Mucosa of descending colon (tissue), 3 donors: ENCODE data around the gene ITGB2. TPM values are rescaled to one million over a fixed set of nuclear protein-coding genes. Genes with fewer than 3 reads are reported as not detected.

ENCODE experiments used
- ATAC-seq: fragments of 200-7000 bp; cut with Tn5 transposase; one replicate; pipeline ENCODE4 v1.9.1; 2020; ENCODE audit warnings: mild to moderate bottlenecking, moderate library complexity
- DNase-seq, 3 donors: peaks; one replicate each; pipeline ENCODE4 v3.0.0-alpha.2; 2020
- H3K36me3 ChIP-seq: fragments of 200-600 bp; one replicate; pipeline ENCODE4 v1.8.0; 2021; ENCODE audit warnings: low read depth, mild to moderate bottlenecking
- H3K4me1 ChIP-seq: fragments of 200-600 bp; one replicate; pipeline ENCODE4 v1.8.0; 2021; ENCODE audit warnings: low read depth, mild to moderate bottlenecking
- H3K4me3 ChIP-seq: fragments of 200-600 bp; one replicate; pipeline ENCODE4 v1.8.0; 2021; ENCODE audit warnings: mild to moderate bottlenecking
- H3K9me3 ChIP-seq: fragments of 200-600 bp; one replicate; pipeline ENCODE4 v1.8.0; 2021; ENCODE audit warnings: mild to moderate bottlenecking
- intact Hi-C, 2 donors: fragments of 100-400 bp; cut with DNase I in 1 of 2; cut with micrococcal nuclease in 1 of 2; formaldehyde crosslinking; loops; one replicate each; pipeline versions ENCODE4 v1.11.0 to v1.11.1; 2022; cut with DNase I, micrococcal nuclease
- total RNA-seq, 3 donors: library from RNA; stranded (reverse); fragmentation: NEBNext Ultra II Directional in 2 of 3; extraction: Animal tissue kit (Norgen Biotek cat#: 25700) in 2 of 3; gene quantifications; one replicate each; pipeline versions ENCODE4 v1.2.1 to v1.2.4, GENCODE V29; 2021 to 2023
- TF ChIP-seq, protein P1 (sequence below): fragments of 200-600 bp; IDR thresholded peaks from one replicate; pipeline ENCODE4 v1.8.0; 2022; ENCODE audit warnings: antibody characterized with exemption, mild to moderate bottlenecking
- donor health status: DM: no; HTN: no; CAD: no; lungs with moderate emphysema.
- donor health status: DM: no; HTN: no; CAD: no.
- donor health status: DM: no; HTN: yes; CAD: no.

The ITGB2 gene
- total RNA-seq, 3 donors from 2014 or later: 10.8 to 52.3 (median 51.1) TPM

DNA sequence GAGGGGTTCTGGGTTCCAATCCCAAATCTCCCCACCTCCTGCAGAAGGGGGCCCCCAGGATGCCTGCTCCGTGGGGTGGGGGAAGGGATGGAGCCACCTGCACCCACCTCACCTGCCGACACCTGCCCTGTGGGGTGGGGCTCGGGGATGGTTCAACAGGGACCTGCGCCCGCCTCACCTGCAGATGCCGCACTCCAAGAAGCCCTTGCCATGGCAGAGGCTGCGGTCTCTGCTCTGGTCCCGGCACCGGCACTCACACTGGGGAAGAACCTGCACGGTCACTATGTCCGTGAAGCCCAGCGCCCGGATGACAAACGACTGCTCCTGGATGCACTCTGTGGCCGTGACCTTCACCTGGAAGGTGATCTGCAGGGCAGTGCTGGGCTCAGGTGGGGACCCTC lies 29.1 kb downstream of the ITGB2 start:
- no peak for DNase-seq
- Histone ChIP-seq H3K4me3 (no peak overlapping the region), H3K4me1 (no peaks in the 10 kb centered on the region), H3K9me3 (no peaks in the 10 kb centered on the region), H3K36me3 (no peaks in the 10 kb centered on the region)
- intact Hi-C loops: loop anchor here in 1 of 2 donors (5.0 kb wide), 1 partner anchor 41 kb away; no protein-coding TSS in a partner anchor
- TF ChIP-seq, protein P1, sequence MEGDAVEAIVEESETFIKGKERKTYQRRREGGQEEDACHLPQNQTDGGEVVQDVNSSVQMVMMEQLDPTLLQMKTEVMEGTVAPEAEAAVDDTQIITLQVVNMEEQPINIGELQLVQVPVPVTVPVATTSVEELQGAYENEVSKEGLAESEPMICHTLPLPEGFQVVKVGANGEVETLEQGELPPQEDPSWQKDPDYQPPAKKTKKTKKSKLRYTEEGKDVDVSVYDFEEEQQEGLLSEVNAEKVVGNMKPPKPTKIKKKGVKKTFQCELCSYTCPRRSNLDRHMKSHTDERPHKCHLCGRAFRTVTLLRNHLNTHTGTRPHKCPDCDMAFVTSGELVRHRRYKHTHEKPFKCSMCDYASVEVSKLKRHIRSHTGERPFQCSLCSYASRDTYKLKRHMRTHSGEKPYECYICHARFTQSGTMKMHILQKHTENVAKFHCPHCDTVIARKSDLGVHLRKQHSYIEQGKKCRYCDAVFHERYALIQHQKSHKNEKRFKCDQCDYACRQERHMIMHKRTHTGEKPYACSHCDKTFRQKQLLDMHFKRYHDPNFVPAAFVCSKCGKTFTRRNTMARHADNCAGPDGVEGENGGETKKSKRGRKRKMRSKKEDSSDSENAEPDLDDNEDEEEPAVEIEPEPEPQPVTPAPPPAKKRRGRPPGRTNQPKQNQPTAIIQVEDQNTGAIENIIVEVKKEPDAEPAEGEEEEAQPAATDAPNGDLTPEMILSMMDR: no peak
- ATAC-seq: no peak

DNA sequence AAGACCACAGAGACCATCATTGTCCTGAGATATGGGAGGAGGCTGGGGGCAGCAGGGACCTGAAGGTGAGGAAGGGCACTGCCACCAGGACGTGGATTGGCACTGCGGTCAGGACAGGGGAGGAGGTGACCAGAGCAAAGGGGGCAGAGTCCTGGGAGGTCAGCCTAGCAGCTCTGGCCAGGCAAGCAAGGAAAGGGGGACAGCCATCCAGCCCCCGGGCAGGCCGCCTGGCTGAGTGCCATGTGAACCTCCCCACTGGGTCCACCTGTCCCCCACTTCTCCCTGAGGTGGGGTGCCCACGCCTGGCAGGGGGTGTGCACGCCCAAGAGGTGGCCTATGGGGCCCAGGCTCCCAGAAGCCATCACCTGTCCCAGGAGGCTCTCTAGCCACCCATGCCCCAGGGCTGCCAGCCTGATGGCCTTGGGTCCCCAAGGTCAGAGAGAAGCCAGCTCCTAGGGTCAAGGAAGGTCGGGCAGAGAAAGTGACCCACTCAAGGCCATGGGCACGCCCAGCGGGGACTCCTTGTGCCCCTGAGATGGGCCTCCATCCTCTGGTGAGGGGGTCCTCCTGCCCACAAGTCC lies 29.6 kb downstream of the ITGB2 start:
- Histone ChIP-seq H3K9me3 (no peaks in the 10 kb centered on the region), H3K4me1 (no peaks in the 10 kb centered on the region), H3K36me3 (no peaks in the 10 kb centered on the region), H3K4me3 (no peak overlapping the region)
- ATAC-seq (no peak), DNase-seq (peak in 1 of 3 donors; percentile 36)
- intact Hi-C loops: loop anchor here in 1 of 2 donors (5.0 kb wide), 1 partner anchor 41 kb away; no protein-coding TSS in a partner anchor
- TF ChIP-seq, protein P1: no peak

DNA sequence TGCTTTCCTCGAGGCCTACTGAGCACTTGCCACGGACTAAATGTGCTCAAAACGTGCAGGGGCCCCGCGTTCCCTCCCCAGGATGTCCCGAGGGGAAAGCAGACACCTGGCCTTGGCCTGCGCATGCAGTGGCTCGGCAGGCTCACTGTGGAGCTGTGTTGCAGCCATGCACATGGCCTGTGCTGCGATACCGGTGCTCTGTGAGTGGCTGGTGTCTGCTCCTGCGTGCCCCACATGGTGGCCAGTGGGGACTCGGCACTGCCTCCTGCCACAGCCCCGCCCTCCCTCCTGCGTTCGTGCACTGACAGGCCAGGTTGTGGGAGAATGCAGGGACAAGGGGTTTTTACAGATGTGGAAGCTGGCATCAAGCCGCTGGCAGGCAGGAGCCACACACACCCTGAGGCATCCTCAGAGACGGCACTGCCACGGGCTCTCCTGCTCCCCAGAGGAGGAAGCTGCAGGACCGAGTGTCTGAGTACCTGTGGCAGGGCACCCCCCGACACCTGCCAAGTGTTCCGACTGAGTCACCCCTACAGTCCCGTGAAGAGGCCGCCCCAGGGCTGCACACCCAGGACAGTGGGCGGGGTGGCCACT lies 30.3 kb downstream of the ITGB2 start:
- TF ChIP-seq, protein P1: no peak
- Histone ChIP-seq H3K4me3 (no peak overlapping the region), H3K4me1 (no peaks in the 10 kb centered on the region), H3K9me3 (no peaks in the 10 kb centered on the region), H3K36me3 (no peaks in the 10 kb centered on the region)
- DNase-seq: peak in 1 of 3 donors; percentile 39
- intact Hi-C loops: loop anchor here in 1 of 2 donors (5.0 kb wide), 1 partner anchor 42 kb away; no protein-coding TSS in a partner anchor
- no peak for ATAC-seq

DNA sequence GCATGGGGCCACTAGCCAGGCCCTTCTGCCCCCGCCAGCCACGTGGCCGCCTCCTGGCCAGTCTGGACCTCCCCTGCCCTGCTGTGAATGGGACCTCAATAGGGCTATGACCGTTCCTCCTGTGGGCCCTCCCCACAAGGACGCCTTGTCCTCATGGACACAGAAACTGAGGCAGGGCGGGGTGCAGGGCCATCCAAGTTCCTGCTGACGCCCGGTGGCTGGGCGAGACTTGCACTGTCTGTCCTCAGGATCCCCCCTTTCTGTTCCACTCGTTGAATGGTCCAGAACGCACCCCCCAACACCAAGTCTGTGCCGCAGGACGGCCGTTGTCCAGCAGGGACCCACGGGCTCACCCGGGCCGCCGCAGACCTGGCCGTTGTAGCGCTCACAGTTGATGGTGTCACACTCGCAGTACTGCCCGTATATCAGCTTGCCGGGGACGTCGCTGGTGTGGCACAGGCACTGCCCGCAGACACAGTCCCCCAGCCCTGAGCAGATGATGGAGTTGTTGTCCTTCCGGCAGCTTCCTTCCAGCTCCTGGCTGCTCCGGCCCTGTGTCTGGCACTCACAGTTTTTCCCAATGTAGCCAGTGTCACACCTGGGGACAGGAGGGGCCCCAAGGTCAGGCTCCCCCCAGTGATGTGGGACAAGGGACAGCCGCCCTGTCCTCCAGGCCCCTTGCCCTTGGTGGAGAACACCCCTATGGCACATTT lies 30.9 kb downstream of the ITGB2 start:
- Histone ChIP-seq H3K4me3 (no peak overlapping the region), H3K36me3 (no peaks in the 10 kb centered on the region), H3K9me3 (no peaks in the 10 kb centered on the region), H3K4me1 (no peaks in the 10 kb centered on the region)
- intact Hi-C loops: loop anchor here in 1 of 2 donors (5.0 kb wide), 1 partner anchor 43 kb away; no protein-coding TSS in a partner anchor
- peak in 1 of 3 donors; percentile 39 for DNase-seq
- TF ChIP-seq, protein P1: no peak
- no peak for ATAC-seq

DNA sequence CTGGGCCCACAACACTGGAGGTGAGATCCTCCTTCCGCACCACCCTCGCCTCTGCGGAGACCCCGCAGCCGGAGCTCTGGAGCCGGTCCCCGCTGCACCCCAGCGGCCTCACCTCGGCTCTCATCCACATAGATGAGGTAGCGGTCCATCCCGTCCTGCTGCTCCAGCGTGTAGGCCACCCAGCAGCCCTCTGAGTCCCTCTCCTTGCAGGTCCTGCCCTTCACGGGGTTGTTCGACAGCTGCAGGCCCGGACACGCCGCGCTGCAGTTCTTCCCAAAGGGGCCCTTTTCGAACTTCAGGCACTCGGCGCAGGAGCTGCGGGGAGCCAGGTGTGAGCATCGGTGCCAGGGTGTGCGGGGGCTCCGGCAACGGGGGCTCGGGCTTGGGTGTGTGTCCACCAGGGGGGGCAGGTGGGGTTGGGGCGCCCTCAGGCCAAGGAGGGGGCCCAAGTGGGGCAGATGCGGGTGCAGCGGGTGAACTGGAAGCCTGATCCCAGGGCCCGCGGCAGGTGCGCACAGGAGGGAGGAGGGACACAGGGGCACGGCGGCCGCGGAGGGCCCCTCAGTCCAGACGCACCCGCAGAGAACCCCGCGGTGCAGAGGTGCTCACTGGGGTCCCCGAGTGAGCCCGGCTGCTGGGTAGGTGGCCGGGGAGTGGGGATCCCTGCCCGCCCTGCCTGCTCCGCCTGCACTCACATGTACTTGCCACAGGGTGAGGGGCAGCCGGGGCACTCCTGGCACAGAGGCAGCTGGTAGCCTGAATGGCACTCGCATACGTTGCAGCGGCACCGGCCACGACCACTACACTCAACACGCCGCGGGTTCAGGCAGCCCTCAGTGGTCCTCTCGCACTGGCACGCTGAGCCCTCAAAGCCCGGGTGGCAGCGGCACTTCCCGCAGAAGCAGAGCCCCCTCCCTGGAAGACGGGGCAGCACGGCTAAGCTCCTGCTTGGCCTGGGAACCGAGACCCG lies 31.8 kb downstream of the ITGB2 start:
- intact Hi-C loops: no loop called here
- ATAC-seq (no peak), DNase-seq (peak in 1 of 3 donors; percentile 48)
- H3K4me3 ChIP-seq: no peak overlapping the region
- H3K4me1 ChIP-seq: no peaks in the 10 kb centered on the region
- TF ChIP-seq, protein P1: no peak
- no peaks in the 10 kb centered on the region for H3K36me3 ChIP-seq
- H3K9me3 ChIP-seq: no peaks in the 10 kb centered on the region
